Caki2 (cell line): Measurements from ENCODE around the gene BCL11B. TPM values are rescaled to one million over a fixed set of nuclear protein-coding genes. Genes with fewer than 3 reads are reported as not detected.
"Not testable (repeated sequence)": the region's sequence is repeated elsewhere in the genome, so short reads cannot be mapped to it uniquely, and the experiment has no call there.

ENCODE experiments used
- DNase-seq: peaks from one replicate; pipeline ENCODE4 v3.0.0-alpha.2; 2015; ENCODE audit warnings: low read depth
- in situ Hi-C: cut with HindIII; loops from 2 replicates; pipeline ENCODE4 v1.10.0; 2016; ENCODE audit warnings: low sequenced_read_pairs, low pct_unique_long_range_greater_than_20kb, mixed read lengths
- total RNA-seq: library from RNA; depleted of rRNA; stranded (reverse); fragments of >200 nt; shearing (Covaris generic); gene quantifications from 2 replicates; pipeline ENCODE4 v1.2.3, GENCODE V29; 2014; ENCODE audit warnings: low replicate concordance

Gene BCL11B
- total RNA-seq, 1 experiment from 2014 or later: not detected

GRCh38 chr14:99233222-99234035 lies 38.6 kb downstream of the BCL11B start:
- in situ Hi-C loops: no loop called here
- DNase-seq: no peak

- in situ Hi-C loops: no loop called here
- no peak for DNase-seq
Measured at GRCh38 chr14:99232714-99233214, 39.2 kb downstream of the BCL11B start.

DNA sequence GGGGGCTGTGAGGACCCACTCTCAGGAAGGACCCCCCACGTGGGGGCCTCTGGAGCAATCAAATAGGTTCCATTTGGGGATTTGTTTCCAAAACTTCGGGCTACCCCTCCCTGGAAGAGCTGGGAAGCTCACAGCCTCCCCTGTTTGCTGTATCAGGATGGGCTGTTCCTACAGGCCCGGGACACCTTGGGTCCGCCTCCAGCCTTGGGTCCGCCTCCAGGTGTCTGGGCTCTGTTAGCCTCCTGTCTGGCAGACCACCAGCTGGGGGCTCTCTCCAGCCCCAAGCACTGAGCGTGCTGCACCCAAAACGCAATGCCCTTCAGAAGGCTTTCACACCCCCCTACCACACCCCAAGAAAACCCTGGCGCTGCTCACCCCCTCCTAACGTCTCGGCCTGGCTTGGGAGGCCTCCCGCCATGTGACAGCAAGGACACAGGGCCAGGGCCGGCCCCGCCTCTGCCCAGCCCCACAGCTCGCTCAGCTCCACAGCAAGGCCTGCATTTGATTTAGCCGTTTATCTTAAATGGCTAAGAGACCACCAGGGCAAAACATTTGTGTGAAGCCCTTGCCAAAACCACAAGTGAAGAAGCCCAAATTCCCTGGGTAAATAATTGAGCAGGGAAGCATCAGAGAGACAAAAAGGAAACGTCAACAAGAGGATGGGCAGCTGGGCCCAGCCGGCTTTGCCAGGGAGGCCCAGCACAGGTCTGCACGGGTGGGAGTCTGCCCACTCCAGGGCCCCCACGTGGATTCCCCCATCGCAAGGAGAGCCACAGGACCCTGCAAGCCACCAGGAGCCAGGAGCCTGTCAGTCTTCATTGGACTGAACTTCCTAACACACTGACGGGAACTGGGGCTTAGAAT lies 39.9 kb downstream of the BCL11B start:
- in situ Hi-C loops: no loop called here
- DNase-seq: no peak

- in situ Hi-C loops: no loop called here
Measured at GRCh38 chr14:99231161-99231849, 40.7 kb downstream of the BCL11B start.

GRCh38 chr14:99230208-99231151 lies 41.5 kb downstream of the BCL11B start:
- DNase-seq: no peak
- in situ Hi-C loops: no loop called here

More at GRCh38 chr14:99231161-99231849, 40.7 kb downstream of the BCL11B start:
- no peak for DNase-seq

DNA sequence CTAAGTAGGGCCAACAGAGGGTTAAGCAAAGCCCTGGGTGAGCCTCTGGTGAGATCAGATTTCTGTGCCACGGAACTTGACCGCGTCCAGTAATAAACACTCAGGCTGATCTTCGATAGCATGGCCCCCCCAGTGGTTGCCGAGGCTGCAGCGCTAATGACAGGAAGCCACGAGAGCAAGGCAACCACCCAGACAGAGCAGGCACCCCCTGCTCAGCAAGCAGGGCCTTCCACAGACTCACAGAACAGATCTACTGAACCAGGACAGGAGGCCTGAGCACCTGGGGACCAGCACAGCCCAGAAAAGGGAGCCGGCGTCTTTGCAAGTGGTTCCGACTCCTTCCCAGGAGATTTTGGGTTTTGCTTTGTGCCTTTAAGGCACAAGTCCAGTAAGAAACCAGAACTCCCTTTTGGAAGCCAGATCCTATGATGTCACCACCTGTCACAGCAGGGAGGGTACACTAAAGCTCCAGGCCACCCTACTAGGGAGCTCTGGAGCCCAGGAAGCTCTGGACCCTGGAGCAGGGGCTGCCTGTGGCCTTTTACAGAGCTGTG lies 42.3 kb downstream of the BCL11B start:
- peak; percentile 5 for DNase-seq
- in situ Hi-C loops: no loop called here

DNA sequence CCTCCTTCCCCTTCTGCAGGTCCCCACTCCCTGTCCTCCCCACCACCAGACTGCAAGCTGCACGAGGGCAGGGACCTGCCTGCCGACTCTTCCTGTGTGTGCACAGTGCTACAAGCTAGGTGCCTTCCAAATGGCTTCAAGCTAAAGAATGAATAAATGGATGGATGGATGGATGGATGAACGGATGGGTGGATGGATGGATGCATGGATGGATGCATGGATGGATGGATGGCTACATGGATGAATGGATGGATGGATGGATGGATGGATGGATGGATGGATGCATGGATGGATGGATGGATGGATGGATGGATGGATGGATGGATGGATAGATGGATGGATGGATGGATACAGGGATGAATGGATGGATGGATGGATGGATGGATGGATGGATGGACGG lies 43.2 kb downstream of the BCL11B start:
- DNase-seq, in situ Hi-C loops: not testable (repeated sequence)

GRCh38 chr14:99226687-99227086 lies 45.3 kb downstream of the BCL11B start:
- no peak for DNase-seq
- in situ Hi-C loops: no loop called here

DNA sequence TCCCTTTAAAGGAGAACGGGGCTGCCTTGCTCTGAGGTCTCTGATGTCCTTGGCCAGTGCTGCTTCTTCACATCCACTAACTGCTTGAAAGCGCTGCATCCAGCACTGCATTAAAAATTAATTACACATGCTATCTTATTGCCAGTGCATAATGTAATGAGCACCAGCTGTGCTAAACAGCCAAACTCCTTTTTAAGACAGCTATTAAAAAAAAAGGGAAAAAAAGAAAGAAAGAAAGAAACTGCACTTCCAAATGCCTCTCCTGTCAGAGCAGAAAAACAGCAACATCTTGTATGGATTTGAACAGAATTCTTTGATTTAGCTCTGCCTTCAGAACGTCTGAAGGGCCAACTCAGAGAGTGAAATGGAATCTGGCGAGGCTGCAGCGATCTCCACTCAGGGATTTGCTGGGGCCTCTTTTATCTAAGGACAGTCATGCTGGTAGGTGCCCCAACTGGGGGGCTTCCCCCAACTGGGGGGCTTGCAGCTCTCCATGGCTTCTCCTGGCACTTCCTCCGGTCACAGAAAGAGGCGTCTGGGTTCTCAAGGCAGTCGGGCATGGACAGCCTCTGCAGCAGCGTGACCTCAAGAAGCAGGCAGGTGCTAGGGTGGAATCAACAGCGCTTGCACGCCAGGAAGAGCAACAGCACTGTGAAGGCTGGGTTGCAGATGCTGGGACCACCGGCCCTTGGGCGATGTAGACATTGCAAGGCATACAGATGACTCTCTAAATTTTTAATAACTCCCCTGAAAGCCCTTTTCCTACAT lies 46.4 kb downstream of the BCL11B start:
- in situ Hi-C loops: no loop called here
- DNase-seq: no peak

- in situ Hi-C loops: no loop called here
- no peak for DNase-seq
Measured at GRCh38 chr14:99224948-99225347, 47.0 kb downstream of the BCL11B start.

GRCh38 chr14:99224116-99224910 lies 47.7 kb downstream of the BCL11B start:
- no peak for DNase-seq
- in situ Hi-C loops: no loop called here

GRCh38 chr14:99221445-99221844 lies 50.6 kb downstream of the BCL11B start:
- DNase-seq: no peak
- in situ Hi-C loops: no loop called here

DNA sequence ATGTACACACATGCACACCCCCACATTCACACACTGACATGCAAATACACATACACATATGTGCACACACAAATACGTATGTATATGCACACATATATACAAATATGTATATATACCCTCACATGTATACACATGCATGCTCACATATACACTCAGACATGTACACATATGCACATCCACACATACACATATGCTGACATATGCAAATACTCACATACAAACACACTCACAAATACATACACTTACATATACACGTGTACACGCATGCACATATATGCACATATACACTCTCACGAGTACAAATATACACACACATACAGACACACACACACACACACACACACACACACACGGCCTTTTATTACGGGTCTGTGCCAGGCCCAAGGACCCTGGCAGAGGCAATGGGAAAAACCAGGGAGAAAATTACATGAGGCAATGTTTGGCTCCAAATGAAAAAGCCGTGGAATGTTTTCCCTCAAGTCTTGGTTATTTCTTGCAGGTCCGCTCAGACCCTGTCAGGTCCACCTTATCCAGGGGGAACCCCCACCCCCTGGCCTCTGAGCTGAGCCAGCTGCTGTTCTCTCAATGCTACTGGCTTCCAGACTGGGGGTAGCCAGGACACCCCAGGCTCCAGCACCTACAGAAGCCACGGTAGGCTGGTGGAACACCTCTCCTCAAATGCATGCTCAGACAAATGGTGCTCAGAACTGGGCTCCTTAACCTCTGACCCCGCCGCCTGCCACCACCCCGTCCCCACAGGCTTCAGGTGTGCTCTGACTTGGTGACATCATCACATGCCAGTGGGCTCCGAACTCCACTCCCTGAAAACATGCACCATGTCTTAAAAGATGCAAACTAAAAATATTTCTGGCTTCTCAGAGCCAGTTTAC lies 54.7 kb downstream of the BCL11B start:
- in situ Hi-C loops: no loop called here
- DNase-seq: no peak

DNA sequence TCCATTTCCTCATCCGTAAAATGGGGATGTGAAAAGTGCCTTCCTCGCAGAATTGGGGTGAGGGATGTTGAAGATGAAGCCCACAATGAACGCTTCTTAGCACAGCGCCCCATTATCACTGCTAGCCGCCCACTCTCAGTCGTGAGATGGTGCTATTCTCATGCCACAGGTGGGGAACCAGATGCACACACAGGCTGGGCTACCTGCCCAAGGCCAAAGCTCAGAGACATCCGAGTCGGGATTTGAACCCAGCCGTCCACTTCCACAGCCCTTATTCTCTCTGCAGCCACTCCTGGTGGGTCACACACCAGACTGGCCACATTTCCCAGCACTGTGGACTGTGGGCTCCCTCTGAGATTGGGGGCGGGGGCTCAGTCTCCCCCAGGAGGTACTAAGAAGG lies 55.8 kb downstream of the BCL11B start:
- no peak for DNase-seq
- in situ Hi-C loops: no loop called here

DNA sequence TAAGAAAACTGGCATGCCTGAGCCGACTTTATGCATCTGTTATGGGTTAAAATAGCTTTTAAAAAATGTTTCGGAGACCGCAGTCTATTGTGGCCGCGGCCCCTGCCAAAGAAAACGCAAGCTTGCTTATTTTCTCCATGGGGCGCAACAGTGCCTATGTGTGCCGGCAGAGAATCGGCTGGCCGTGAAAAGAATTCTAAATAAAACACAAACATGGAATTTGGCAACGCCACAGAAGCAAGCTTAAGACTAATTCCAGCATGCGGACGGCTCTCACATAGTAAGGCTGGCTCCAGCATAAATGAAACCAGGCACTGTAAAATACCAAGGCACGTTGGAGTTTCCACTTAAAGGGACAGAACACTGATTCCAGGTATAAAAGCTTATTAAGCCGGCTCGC lies 56.7 kb downstream of the BCL11B start:
- peak; percentile 39 for DNase-seq
- in situ Hi-C loops: no loop called here
